GM20000 (cell line): ENCODE data around the gene ESF1.

ENCODE experiments used
- DNase-seq: peaks from one replicate; pipeline ENCODE4 v3.0.0; 2012; ENCODE audit warnings: low spot score
- TF ChIP-seq, protein P1 (sequence below): IDR thresholded peaks from 2 replicates; pipeline ENCODE4 v1.5.1; 2012; ENCODE audit warnings: mild to moderate bottlenecking, control low read depth; ENCODE audit errors: extremely low read depth, missing control alignments

Gene ESF1

DNA sequence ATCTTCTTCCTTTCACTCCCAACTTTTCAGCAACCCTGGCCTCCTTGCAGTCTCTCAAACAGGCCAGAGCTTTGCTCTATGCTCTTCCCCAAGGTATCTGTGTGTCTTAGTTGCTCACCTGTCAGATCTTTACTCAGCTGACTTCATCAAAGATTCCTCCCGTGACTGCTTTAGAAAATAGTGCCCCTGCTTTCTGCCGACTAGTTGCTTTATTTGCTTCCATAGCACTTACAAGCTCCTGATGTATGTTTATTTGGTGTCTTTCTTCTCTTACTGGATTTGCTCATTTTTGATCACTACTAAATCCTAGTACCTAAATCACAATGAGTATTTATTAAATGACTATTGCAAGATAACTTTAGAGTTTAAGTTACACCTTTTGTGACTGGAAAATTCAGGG is 6.0 kb upstream of the ESF1 start:
- TF ChIP-seq, protein P1, sequence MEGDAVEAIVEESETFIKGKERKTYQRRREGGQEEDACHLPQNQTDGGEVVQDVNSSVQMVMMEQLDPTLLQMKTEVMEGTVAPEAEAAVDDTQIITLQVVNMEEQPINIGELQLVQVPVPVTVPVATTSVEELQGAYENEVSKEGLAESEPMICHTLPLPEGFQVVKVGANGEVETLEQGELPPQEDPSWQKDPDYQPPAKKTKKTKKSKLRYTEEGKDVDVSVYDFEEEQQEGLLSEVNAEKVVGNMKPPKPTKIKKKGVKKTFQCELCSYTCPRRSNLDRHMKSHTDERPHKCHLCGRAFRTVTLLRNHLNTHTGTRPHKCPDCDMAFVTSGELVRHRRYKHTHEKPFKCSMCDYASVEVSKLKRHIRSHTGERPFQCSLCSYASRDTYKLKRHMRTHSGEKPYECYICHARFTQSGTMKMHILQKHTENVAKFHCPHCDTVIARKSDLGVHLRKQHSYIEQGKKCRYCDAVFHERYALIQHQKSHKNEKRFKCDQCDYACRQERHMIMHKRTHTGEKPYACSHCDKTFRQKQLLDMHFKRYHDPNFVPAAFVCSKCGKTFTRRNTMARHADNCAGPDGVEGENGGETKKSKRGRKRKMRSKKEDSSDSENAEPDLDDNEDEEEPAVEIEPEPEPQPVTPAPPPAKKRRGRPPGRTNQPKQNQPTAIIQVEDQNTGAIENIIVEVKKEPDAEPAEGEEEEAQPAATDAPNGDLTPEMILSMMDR = no peak
- DNase-seq = no peak

DNA sequence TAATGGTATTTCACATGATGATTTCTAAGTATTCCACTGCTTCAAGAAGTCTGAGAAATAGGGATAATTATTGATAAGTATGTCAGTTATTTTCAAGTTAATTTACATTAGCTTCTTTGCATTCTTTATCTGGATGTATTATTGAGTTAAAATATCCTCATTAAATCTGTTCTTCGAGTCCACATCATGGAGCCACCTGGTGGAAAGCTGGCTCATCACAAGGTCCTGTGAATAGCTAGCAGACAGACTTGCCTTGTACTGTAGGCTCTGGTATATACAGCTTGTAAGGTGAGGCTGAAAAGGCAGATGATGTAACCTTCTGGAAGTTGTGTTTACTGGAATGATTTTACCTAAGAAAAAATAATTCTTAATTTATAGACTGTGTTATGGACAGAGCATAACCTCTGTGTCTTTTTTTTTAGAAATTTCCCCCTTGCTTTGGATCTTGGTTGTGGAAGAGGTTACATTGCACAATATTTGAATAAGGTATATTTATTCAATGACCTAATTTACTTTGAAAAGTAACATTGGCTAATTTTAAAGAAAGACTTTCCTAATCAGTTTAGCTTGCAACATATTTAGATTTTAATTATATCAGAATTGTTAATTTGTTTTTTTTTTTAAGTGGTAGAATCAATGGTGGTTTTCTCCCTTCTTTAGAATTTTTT is 3.6 kb upstream of the ESF1 start:
- peak; percentile 53 for DNase-seq
- TF ChIP-seq, protein P1 = peak; percentile 44

DNA sequence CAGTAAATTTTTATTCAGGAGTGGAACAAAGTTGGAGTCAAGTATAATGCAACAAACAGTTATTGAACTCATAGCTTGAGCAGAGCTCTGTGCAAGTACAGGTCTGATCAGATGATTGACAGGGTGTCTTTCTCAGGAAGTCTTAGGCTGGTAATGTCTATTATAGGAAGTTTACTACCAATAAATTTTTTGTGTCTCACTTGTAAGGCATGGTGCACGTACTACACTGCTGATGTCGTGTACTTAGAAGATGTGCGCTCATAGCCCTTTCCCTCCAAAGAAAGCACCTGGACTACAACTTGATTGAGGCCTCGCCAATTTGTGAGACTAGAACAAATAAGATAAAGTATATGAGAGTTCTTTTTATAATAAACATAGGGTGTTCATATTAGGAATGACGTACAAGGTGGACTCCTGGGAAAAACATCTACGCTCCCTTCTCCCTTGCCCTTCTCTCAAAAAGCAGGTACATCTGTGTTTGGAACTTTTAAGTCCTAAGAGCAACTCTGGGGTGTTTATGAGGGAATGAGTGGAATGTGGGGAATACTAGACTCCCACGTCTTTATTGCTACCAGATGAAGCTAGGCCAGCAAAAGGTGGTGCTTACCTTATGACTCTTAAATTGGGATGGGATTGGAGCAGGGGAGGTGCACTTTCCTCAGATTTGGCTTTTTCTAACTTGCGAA is 1.6 kb upstream of the ESF1 start:
- DNase-seq = no peak
- TF ChIP-seq, protein P1 = no peak

DNA sequence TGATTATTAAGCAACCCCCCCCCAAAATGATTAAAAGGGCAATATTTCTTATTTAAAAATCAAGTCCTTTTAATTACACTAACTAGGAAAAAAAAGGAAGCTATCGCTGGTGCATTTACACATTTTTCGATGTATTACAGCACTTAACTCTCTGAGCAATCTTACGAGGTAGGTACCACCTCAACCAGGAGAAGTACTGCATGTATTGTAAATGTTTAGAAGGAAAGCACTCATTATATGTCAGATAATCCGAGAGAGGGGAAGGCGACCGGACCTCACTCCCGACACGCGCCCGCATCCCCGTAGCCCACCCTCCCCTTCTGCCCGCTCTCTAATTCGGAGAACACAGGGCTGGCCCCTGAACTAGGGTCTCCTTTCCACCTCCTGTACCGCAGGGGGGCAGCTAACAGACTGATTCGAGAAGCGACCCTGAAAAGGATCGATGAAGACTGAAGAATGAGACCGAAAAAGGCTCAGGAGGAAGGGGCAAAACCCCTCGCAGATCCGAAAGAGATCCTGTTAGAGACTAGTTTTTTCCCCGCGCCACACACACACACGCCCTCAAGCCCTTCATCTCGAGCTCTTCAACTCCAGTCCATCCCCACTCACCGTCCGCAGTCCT is 337 bp downstream of the ESF1 start:
- no peak for DNase-seq
- TF ChIP-seq, protein P1 = no peak

DNA sequence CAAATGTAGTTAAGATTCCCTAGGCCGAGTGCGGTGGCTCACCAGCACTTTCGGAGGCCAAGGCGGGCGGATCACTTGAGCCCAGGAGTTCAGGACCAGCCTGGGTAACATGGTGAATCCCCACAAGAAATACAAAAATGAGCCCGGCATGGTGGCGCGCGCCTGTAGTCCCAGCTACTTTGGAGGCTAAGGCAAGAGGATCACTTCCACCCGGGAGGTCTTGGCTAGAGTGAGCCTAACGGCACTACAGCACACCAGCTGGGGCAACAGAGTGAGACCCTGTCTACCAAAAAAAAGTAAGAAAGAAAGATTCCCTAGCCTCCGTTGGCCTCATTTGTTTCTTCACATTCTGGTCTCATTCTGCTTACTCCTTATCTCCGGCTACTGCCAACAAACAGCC is 1.2 kb downstream of the ESF1 start:
- DNase-seq = no peak
- TF ChIP-seq, protein P1 = no peak

DNA sequence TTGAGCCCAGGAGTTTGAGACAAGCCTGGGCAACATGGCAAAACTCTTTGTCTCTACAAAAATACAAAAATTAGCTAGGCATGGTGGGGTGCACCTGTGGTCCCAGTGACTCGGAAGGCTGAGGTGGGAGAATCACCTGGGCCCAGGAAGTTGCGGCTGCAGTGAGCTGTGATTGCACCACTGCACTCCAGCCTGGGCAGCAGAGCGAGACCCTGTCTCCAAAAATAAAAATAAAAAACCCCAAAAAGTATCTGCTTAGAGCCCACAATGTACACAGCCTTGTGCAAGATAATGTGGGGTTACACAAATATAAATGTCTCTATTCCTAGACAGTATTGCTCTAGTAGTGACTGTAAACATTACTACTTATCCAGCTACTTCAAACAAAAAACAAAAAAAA is 5.9 kb downstream of the ESF1 start:
- TF ChIP-seq, protein P1 = no peak
- no peak for DNase-seq

DNA sequence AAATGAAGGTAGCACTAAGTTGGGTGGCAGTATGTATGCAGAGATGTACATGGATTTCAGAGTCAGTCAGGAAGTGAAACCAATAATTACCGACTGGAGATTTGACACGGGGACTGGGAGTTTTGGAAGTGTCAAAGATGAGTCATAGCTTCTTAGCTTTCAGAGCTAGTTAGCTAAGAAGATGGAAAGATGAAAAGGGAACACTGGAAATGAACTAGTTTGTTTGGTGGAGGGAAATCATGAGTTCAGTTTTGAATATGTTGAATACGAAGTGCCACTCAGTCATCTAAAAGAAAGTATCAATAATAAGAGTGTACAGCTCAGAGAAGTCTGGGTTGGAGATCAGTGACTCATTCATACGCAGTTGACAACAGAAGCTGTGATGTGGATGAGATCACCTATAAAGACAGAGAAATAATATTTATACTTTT is 7.5 kb downstream of the ESF1 start:
- TF ChIP-seq, protein P1 = no peak
- no peak for DNase-seq
